Mammary epithelial cell (primary cell): ENCODE data around the gene CDC25C.

Experiments
- CTCF ChIP-seq, 2 donors: IDR thresholded peaks in 1 of 2; conservative IDR thresholded peaks in 1 of 2; 2 replicates each; pipeline ENCODE4 v1.5.1; 2011 to 2012; ENCODE audit warnings: inconsistent platforms in 2 of 2, low read length in 2 of 2, mild to moderate bottlenecking in 2 of 2, control low read depth in 1 of 2, low read depth in 1 of 2; ENCODE audit not compliant: insufficient read depth in 1 of 2; ENCODE audit errors: extremely low read depth in 1 of 2
- EZH2 ChIP-seq: IDR thresholded peaks from 2 replicates; pipeline ENCODE4 v1.6.1; 2012; ENCODE audit warnings: low read length, inconsistent platforms, borderline replicate concordance

GRCh38 chr5:138316355-138316754 is 15.2 kb downstream of the CDC25C start:
- TF ChIP-seq CTCF (conservative IDR thresholded peaks at IDR 0.05 in 1 of 2, IDR thresholded peaks at IDR 0.05 in 1 of 2; ENCODE audit: extremely low read depth in 1 of 2, insufficient read depth in 1 of 2, low read depth in 1 of 2, low read length in 2 of 2) (no peak), EZH2 (no peak)
